HL-60/S4 treated with phorbol 12-myristate 13-acetate at 8.2 ng/mL for 4 days and 3 days (cell line): ENCODE results near the gene HOTAIR.

ENCODE experiments used
- in situ Hi-C: fragments of 300-500 bp; cut with MboI; formaldehyde crosslinking; loops from 2 replicates; pipeline ENCODE4 v1.15.0; 2022; ENCODE audit warnings: low sequenced_read_pairs

HOTAIR gene

GRCh38 chr12:54001283-54002187 is 26.8 kb upstream of the HOTAIR start:
- in situ Hi-C loops: no loop called here

- in situ Hi-C loops: no loop called here
Observed at GRCh38 chr12:54000116-54001114, 25.7 kb upstream of the HOTAIR start, which contains the start of gene HOXC9. Gene HOXC9 (plus strand): TSS chr12:54000161. CDS start chr12:54000189, 28 bp downstream.

- in situ Hi-C loops: loop anchor here (10.0 to 25.0 kb wide), 2 partner anchors 215 to 363 kb away; partner anchors contain the start of gene GPR84
Observed at GRCh38 chr12:53999559-54000115, 24.9 kb upstream of the HOTAIR start.

- in situ Hi-C loops: loop anchor here (10.0 to 25.0 kb wide), 2 partner anchors 216 to 363 kb away; partner anchors contain the start of gene GPR84
Observed at GRCh38 chr12:53998900-53999236, 24.1 kb upstream of the HOTAIR start.

DNA sequence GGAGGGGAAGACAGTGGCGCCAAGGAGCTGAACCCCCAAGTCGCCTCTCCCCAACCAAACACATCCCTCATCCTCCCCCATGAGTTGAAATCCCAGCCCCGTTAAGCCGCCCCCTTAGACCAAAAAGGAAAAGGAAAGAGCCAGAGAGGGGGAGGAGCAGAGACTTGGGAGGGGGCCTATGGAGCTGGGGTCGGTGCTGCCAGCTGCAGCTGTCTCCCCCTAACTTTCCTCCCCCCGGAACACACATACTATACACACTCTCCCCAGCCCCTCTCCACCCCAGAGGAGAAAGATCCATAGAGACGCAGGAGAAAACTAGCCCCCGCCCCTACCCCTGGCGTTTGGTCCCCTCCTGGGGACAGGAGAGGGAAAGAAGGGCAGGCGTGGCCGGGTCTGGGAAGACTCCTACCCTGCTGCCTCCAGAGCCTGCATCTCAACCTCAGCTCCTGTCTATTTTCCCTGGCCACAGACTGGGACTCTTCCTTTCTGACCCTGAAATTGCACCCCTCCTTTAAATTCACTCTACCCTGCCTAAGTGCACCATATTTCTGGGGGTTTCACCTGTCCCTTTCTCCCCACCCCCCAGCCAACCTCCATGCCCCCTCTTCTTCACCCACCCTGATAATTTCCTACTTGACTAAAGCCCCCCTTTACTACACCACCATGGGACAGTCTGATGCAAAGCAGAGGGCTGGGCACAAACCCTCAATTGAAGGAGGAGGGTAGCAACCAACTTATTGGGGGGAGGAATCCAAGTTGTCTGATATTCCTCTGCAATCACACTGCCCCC is 23.6 kb upstream of the HOTAIR start:
- in situ Hi-C loops: loop anchor here (10.0 to 25.0 kb wide), 2 partner anchors 216 to 364 kb away; partner anchors contain the start of gene GPR84

GRCh38 chr12:53997204-53998109 is 22.7 kb upstream of the HOTAIR start:
- in situ Hi-C loops: loop anchor here (10.0 to 25.0 kb wide), 2 partner anchors 217 to 365 kb away; partner anchors contain the start of gene GPR84

- in situ Hi-C loops: loop anchor here (10.0 to 25.0 kb wide), 2 partner anchors 218 to 366 kb away; partner anchors contain the start of gene GPR84
Observed at GRCh38 chr12:53996240-53997203, 21.8 kb upstream of the HOTAIR start.

DNA sequence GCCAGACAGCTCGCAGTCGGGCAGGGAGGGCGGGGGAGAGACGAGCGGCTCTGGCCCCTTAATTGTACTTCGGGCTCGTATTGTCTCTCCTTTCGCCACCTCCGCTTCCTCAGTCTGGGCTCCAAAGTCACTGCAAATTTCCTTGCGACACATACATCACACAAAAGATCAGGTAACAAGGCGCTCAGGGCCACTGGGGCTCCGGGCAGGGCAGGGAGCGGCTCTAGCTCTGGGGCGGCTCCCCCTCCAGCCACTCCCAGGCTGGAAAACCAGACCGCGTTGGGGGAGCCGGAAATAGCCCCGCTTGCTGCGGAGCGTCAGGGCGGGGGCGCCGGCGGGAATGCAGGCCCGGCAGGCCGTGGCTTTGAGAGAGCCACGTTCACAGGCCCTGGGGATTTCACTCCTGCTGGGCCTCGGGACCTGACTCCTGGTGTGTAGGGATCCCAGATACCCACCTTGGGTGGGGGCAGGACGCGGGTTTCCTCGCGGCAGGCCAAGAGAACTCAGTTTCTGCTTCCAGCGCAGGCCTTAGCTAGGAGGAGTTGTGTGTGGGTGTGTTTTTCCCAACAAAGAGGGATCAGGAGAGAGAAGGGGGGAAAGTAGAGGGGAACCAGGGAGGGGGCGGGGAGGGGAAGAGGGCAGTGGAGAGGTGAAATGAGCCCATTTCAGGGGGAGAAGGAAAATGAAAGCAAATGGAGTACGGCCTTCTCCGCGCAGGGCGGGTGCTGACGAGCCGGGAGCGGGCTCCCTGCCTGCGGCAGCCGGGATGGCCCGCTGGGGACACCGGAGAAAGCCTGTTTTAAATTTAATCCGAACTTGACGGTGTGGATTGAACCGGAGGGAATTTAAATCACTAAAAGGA is 20.9 kb upstream of the HOTAIR start:
- in situ Hi-C loops: loop anchor here (10.0 to 25.0 kb wide), 2 partner anchors 219 to 367 kb away; partner anchors contain the start of gene GPR84

DNA sequence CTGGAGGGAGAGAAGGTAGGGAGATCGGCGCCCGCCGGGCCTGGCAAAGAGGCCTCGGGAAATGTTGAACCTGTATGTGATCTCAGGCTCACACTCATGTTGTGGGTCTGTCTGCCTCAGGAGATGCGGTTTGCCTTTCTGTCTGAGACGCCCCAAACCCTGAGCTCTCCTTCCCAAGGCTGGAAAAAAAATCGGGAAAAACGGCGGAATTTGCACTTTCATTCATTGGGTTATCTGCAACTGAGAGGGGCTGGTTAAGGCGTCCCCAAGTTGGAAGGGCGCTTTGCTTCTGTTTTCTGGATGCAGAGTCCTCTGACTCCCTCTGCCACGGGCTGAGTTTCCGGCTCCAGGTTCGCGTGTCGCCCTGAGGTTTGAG is 20.2 kb upstream of the HOTAIR start:
- in situ Hi-C loops: loop anchor here (10.0 to 25.0 kb wide), 2 partner anchors 220 to 367 kb away; partner anchors contain the start of gene GPR84

- in situ Hi-C loops: loop anchor here (10.0 to 25.0 kb wide), 2 partner anchors 220 to 368 kb away; partner anchors contain the start of gene GPR84
Observed at GRCh38 chr12:53994264-53995001, 19.7 kb upstream of the HOTAIR start.

DNA sequence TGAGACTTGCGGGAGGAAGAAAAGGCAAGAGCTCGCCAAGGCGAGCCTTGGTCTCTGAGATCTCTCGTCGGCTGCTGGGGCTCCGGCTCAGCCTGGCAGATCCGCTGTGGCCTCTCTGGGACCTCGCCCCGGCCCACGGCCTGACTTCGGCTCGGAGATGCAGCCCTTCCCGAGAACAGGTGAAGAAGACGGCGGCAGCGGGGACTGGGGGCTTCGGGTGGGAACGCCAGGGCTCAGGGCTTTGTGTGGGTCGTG is 19.2 kb upstream of the HOTAIR start:
- in situ Hi-C loops: loop anchor here (10.0 to 25.0 kb wide), 2 partner anchors 221 to 368 kb away; partner anchors contain the start of gene GPR84

DNA sequence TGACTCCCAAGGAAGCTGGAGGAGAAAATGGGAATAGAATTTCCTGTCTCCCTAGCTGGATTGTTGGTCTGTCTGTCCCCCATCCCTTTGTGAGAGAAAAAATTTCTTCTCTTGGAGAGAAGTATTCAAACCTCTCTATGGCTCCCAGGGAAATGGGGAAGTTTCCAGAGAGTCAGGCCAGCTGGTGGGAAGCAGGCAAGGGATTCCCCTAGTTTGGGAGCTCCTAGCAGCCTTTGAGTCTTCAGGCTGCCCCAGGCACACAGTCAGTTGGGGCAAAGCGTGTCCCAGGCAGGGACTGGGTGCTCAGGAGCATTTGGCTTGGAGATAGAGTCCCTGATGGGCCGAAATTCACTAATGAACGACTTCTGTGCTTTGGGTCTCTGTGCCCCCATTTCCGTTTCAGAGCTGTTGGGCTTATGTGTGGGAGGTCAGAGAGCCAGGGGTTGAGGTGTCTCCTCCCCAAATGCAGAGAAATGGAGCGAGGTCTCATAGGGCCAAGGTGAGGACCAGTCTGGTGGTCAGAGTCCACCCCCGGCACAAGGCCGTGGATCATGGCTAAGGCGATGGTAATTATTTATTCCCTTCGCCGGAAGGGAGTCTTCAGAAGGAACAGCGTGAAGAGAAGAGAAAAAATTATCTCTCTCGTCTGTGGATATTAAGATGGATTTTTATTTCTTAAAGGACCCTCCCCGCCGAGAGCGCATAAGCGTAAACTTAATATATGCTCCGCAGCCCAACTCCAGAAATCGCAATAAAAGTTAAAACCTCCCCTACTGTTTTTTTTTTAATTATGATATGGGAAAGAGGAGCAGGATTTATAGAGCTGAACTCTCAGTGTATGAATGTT is 18.6 kb upstream of the HOTAIR start:
- in situ Hi-C loops: loop anchor here (10.0 to 25.0 kb wide), 2 partner anchors 221 to 369 kb away; partner anchors contain the start of gene GPR84

- in situ Hi-C loops: loop anchor here (10.0 to 25.0 kb wide), 2 partner anchors 222 to 370 kb away; partner anchors contain the start of gene GPR84
Observed at GRCh38 chr12:53992377-53992889, 17.7 kb upstream of the HOTAIR start.

DNA sequence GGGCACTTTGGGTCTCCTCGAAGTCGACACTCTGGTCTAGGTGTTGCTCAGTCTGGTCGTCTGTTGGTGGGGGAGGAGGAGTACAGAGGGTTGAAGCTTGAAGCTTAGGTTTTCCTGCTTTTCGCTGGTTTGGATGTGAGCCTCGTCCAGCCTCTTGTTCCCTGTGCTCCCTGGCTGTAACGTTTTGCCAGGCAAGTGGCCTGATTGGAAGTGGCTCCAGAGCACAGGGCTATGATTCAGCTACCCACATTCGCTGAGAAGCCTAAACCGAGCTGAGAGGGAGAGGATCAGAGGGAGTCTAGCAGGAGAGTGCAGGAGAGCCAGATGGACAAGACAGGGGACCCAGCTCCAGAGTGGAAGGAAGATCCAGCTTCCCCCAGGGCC is 16.3 kb upstream of the HOTAIR start:
- in situ Hi-C loops: loop anchor here (10.0 to 25.0 kb wide), 2 partner anchors 224 to 371 kb away; partner anchors contain the start of gene GPR84
